NB4 (cell line): ENCODE data around the gene NEK5.
"Not testable (repeated sequence)": the region's sequence is repeated elsewhere in the genome, so short reads cannot be mapped to it uniquely, and the experiment has no call there.

ENCODE experiments used
- DNase-seq: peaks from one replicate; pipeline ENCODE4 v3.0.0; 2010; ENCODE audit warnings: low read depth
- H3K4me3 ChIP-seq: one replicate; pipeline ENCODE4 v1.5.1; 2011; ENCODE audit warnings: mild to moderate bottlenecking, low read depth, low read length, moderate library complexity
- CTCF ChIP-seq: IDR thresholded peaks from one replicate; pipeline ENCODE4 v1.5.1; 2012; ENCODE audit warnings: low read depth, low read length
- MAX ChIP-seq: IDR thresholded peaks from 2 replicates; pipeline ENCODE4 v1.6.1; 2011; ENCODE audit warnings: low read depth, low read length
- MYC ChIP-seq: IDR thresholded peaks from 2 replicates; pipeline ENCODE4 v1.6.1; 2011; ENCODE audit warnings: low read depth, low read length
- POLR2A ChIP-seq: IDR thresholded peaks from 2 replicates; pipeline ENCODE4 v1.6.1; 2011; ENCODE audit warnings: mild to moderate bottlenecking; ENCODE audit not compliant: insufficient read length; ENCODE audit errors: extremely low read depth

NEK5 gene

GRCh38 chr13:52097197-52097596 lies 31.7 kb downstream of the NEK5 start:
- DNase-seq, result no peak
- no peak for TF ChIP-seq MAX
- no peak for TF ChIP-seq MYC
- TF ChIP-seq CTCF, result no peak
- H3K4me3 ChIP-seq, result no peak overlapping the region

GRCh38 chr13:52096748-52097147 lies 32.1 kb downstream of the NEK5 start:
- no peak overlapping the region for H3K4me3 ChIP-seq
- TF ChIP-seq MAX (no peak), MYC (no peak), POLR2A (no peak), CTCF (no peak)

GRCh38 chr13:52096062-52096461 lies 32.8 kb downstream of the NEK5 start:
- no peak for DNase-seq
- no peak overlapping the region for H3K4me3 ChIP-seq
- TF ChIP-seq CTCF (no peak), MAX (no peak), MYC (no peak), POLR2A (no peak)

More at GRCh38 chr13:52096748-52097147, 32.1 kb downstream of the NEK5 start:
- no peak for DNase-seq

GRCh38 chr13:52092087-52092486 lies 36.8 kb downstream of the NEK5 start:
- TF ChIP-seq CTCF (no peak), MYC (no peak), MAX (no peak), POLR2A (no peak)
- H3K4me3 ChIP-seq, result no peak overlapping the region

GRCh38 chr13:52091473-52091872 lies 37.4 kb downstream of the NEK5 start:
- DNase-seq, result no peak
- no peak for TF ChIP-seq CTCF
- no peak for TF ChIP-seq MAX
- H3K4me3 ChIP-seq, result no peak overlapping the region

More at GRCh38 chr13:52092087-52092486, 36.8 kb downstream of the NEK5 start:
- DNase-seq, result no peak

- TF ChIP-seq MAX (no peak), MYC (no peak), CTCF (no peak), POLR2A (no peak)
- no peak for DNase-seq
- H3K4me3 ChIP-seq, result no peak overlapping the region
These were observed 43.5 kb downstream of the NEK5 start for GRCh38 chr13:52085421-52085820.

- not testable (repeated sequence) for DNase-seq, H3K4me3 ChIP-seq
These were observed 43.9 kb downstream of the NEK5 start for GRCh38 chr13:52084981-52085380.
